HEK293 (cell line): Measurements from ENCODE around the gene ANO6.

Experiments
- CTCF ChIP-seq: fragments of 450-650 bp; formaldehyde crosslinking; IDR thresholded peaks from 2 replicates; pipeline ENCODE4 v1.5.1; 2016; ENCODE audit warnings: missing biosample characterization, missing genetic modification characterization
- YY1 ChIP-seq: fragments of 450-650 bp; formaldehyde crosslinking; IDR thresholded peaks from 2 replicates; pipeline ENCODE4 v1.5.1; 2018; ENCODE audit warnings: missing biosample characterization, missing genetic modification characterization
- ZFP3 ChIP-seq: fragments of 450-650 bp; formaldehyde crosslinking; IDR thresholded peaks from 2 replicates; pipeline ENCODE4 v1.5.1; 2016; ENCODE audit warnings: low read depth, missing biosample characterization, missing genetic modification characterization
- ZNF335 ChIP-seq: fragments of 450-650 bp; formaldehyde crosslinking; conservative IDR thresholded peaks from 2 replicates; pipeline ENCODE4 v1.5.1; 2016; ENCODE audit warnings: missing biosample characterization, missing genetic modification characterization
- TF ChIP-seq, protein P1 (sequence below): sonication (generic); formaldehyde crosslinking; IDR thresholded peaks from 2 replicates; pipeline ENCODE4 v1.8.1; 2022; ENCODE audit warnings: mild to moderate bottlenecking, moderate library complexity, missing genetic modification reagents
- TF ChIP-seq, protein P2 (sequence below): IDR thresholded peaks from 2 replicates; pipeline ENCODE4 v1.6.1; 2011; ENCODE audit warnings: mild to moderate bottlenecking, low read depth, low read length, borderline replicate concordance

- no peak for TF ChIP-seq YY1 (tag by site-specific recombination)
- TF ChIP-seq, protein P1, sequence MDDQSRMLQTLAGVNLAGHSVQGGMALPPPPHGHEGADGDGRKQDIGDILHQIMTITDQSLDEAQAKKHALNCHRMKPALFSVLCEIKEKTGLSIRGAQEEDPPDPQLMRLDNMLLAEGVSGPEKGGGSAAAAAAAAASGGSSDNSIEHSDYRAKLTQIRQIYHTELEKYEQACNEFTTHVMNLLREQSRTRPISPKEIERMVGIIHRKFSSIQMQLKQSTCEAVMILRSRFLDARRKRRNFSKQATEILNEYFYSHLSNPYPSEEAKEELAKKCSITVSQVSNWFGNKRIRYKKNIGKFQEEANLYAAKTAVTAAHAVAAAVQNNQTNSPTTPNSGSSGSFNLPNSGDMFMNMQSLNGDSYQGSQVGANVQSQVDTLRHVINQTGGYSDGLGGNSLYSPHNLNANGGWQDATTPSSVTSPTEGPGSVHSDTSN (CRISPR knock-in tag): no peak
- TF ChIP-seq ZFP3 (tag by site-specific recombination): no peak
- no peak for TF ChIP-seq ZNF335 (tag by site-specific recombination)
- TF ChIP-seq, protein P2, sequence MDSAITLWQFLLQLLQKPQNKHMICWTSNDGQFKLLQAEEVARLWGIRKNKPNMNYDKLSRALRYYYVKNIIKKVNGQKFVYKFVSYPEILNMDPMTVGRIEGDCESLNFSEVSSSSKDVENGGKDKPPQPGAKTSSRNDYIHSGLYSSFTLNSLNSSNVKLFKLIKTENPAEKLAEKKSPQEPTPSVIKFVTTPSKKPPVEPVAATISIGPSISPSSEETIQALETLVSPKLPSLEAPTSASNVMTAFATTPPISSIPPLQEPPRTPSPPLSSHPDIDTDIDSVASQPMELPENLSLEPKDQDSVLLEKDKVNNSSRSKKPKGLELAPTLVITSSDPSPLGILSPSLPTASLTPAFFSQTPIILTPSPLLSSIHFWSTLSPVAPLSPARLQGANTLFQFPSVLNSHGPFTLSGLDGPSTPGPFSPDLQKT: no peak
- no peak for TF ChIP-seq CTCF (tag by site-specific recombination)
Measured at GRCh38 chr12:45214071-45214470, 1.8 kb upstream of the ANO6 start.
